GM23338 (cell line): ENCODE data around the gene KRTAP9-6. TPM values are rescaled to one million over a fixed set of nuclear protein-coding genes. Genes with fewer than 3 reads are reported as not detected.

Source experiments
- ATAC-seq: fragments of 200-7000 bp; cut with Tn5 transposase; 3 replicates; pipeline ENCODE4 v1.9.1; 2020
- DNase-seq: peaks from one replicate; pipeline ENCODE4 v3.0.0-alpha.2; 2015; ENCODE audit warnings: low spot score
- H2AFZ ChIP-seq: fragments of 200-600 bp; sonication (generic); 2 replicates; pipeline ENCODE4 v1.8.0; 2016; ENCODE audit warnings: antibody characterized with exemption, mild to moderate bottlenecking, moderate library complexity
- H3F3A ChIP-seq: fragments of 200-600 bp; sonication (generic); replicated peaks from 2 replicates; pipeline ENCODE4 v1.8.0; 2017; ENCODE audit warnings: antibody characterized with exemption, mixed run types, low read depth
- H3K27ac ChIP-seq: fragments of 200-600 bp; sonication (generic); 2 replicates; pipeline ENCODE4 v1.6.1; 2016; ENCODE audit warnings: low read depth
- H3K27me3 ChIP-seq: fragments of 200-600 bp; sonication (generic); 2 replicates; pipeline ENCODE4 v1.8.0; 2016; ENCODE audit warnings: mild to moderate bottlenecking, mixed run types, moderate library complexity; ENCODE audit not compliant: insufficient read depth
- H3K36me3 ChIP-seq: fragments of 200-600 bp; sonication (generic); 2 replicates; pipeline ENCODE4 v1.8.0; 2016; ENCODE audit warnings: mild to moderate bottlenecking; ENCODE audit not compliant: insufficient read depth
- H3K4me1 ChIP-seq: fragments of 200-600 bp; sonication (generic); 2 replicates; pipeline ENCODE4 v1.8.0; 2016; ENCODE audit warnings: mild to moderate bottlenecking, moderate library complexity; ENCODE audit not compliant: insufficient read depth
- H3K4me2 ChIP-seq: fragments of 200-600 bp; sonication (generic); 2 replicates; pipeline ENCODE4 v1.7.1; 2017; ENCODE audit warnings: mixed run types
- H3K4me3 ChIP-seq: fragments of 200-600 bp; sonication (generic); 2 replicates; pipeline ENCODE4 v1.6.1; 2016; ENCODE audit warnings: mixed run types
- H3K79me2 ChIP-seq: fragments of 200-600 bp; sonication (generic); replicated peaks from 2 replicates; pipeline ENCODE4 v1.8.0; 2017; ENCODE audit warnings: mild to moderate bottlenecking; ENCODE audit not compliant: insufficient read depth
- H3K9me2 ChIP-seq: fragments of 200-600 bp; sonication (generic); 2 replicates; pipeline ENCODE4 v1.8.0; 2017; ENCODE audit not compliant: insufficient read depth
- H4K20me1 ChIP-seq: fragments of 200-600 bp; sonication (generic); replicated peaks from 2 replicates; pipeline ENCODE4 v1.8.0; 2017; ENCODE audit warnings: mild to moderate bottlenecking; ENCODE audit not compliant: insufficient read depth
- H3K27ac Mint-ChIP-seq: 2 replicates; pipeline ENCODE4 v1.8.0; 2020; ENCODE audit warnings: inconsistent platforms, mild to moderate bottlenecking, moderate library complexity, mixed read lengths
- H3K27me3 Mint-ChIP-seq: 3 replicates; pipeline ENCODE4 v1.8.0; 2022; ENCODE audit warnings: low read depth, mild to moderate bottlenecking, moderate library complexity, mixed read lengths, inconsistent platforms; ENCODE audit not compliant: insufficient read depth, poor library complexity
- H3K36me3 Mint-ChIP-seq: 3 replicates; pipeline ENCODE4 v1.8.0; 2021; ENCODE audit warnings: low read depth, mild to moderate bottlenecking, inconsistent platforms, moderate library complexity, mixed read lengths
- H3K4me1 Mint-ChIP-seq: 3 replicates; pipeline ENCODE4 v1.8.0; 2020; ENCODE audit warnings: mild to moderate bottlenecking, inconsistent platforms, mixed read lengths
- H3K4me3 Mint-ChIP-seq: 3 replicates; pipeline ENCODE4 v1.8.0; 2021; ENCODE audit warnings: moderate library complexity, mild to moderate bottlenecking, inconsistent platforms, mixed read lengths
- H3K9me3 Mint-ChIP-seq: 3 replicates; pipeline ENCODE4 v1.8.0; 2020; ENCODE audit warnings: moderate library complexity, mild to moderate bottlenecking, inconsistent platforms, mixed read lengths
- CREB1 ChIP-seq: fragments of 250-450 bp; sonication (Bioruptor Pico); IDR thresholded peaks from 2 replicates; pipeline ENCODE4 v1.5.0; 2020; ENCODE audit warnings: low read depth, mild to moderate bottlenecking, moderate library complexity
- EZH2 ChIP-seq: fragments of 200-600 bp; sonication (generic); IDR thresholded peaks from one replicate; pipeline ENCODE4 v1.8.0; 2017; ENCODE audit warnings: antibody characterized with exemption, mild to moderate bottlenecking, low read depth; ENCODE audit not compliant: unreplicated experiment
- EZH2phosphoT487 ChIP-seq: fragments of 200-600 bp; sonication (generic); IDR thresholded peaks from one replicate; pipeline ENCODE4 v1.8.1; 2018; ENCODE audit warnings: antibody characterized with exemption; ENCODE audit not compliant: unreplicated experiment
- JUNB ChIP-seq: IDR thresholded peaks from one replicate; pipeline ENCODE4 v1.6.1; 2016; ENCODE audit warnings: antibody characterized with exemption; ENCODE audit not compliant: unreplicated experiment
- NANOG ChIP-seq: IDR thresholded peaks from 2 replicates; pipeline ENCODE4 v1.6.1; 2016; ENCODE audit warnings: antibody characterized with exemption, borderline replicate concordance
- POLR2AphosphoS5 ChIP-seq: IDR thresholded peaks from 2 replicates; pipeline ENCODE4 v1.6.1; 2016; ENCODE audit warnings: antibody characterized with exemption, low read depth
- STAT1 ChIP-seq: IDR thresholded peaks from one replicate; pipeline ENCODE4 v1.6.1; 2016; ENCODE audit warnings: antibody characterized with exemption; ENCODE audit not compliant: unreplicated experiment
- ZNF114 ChIP-seq: fragments of 250-450 bp; sonication (Bioruptor Pico); IDR thresholded peaks from 2 replicates; pipeline ENCODE4 v1.5.0; 2020; ENCODE audit warnings: mild to moderate bottlenecking, moderate library complexity
- ZNF331 ChIP-seq: fragments of 250-450 bp; sonication (Bioruptor Pico); IDR thresholded peaks from 2 replicates; pipeline ENCODE4 v1.5.0; 2020; ENCODE audit warnings: low read depth, mild to moderate bottlenecking, moderate library complexity
- polyA plus RNA-seq: library from polyadenylated mRNA; unstranded; fragments of >200 nt; fragmentation: Nextera tagmentation; extraction: Ambion mirVana; gene quantifications from 2 replicates; pipeline ENCODE4 v1.2.1, GENCODE V29; 2016
- total RNA-seq: library from RNA; depleted of rRNA; stranded (reverse); fragments of >200 nt; shearing (Covaris generic); gene quantifications from 2 replicates; pipeline ENCODE4 v1.2.3, GENCODE V29; 2014
- TF ChIP-seq, protein P1 (sequence below), 2 experiments: fragments of 200-600 bp in 1 of 2; sonication (generic) in 1 of 2; conservative IDR thresholded peaks; 2 replicates each; pipeline versions ENCODE4 v1.5.1 to v1.6.1; 2016 to 2017; ENCODE audit warnings: antibody characterized with exemption in 2 of 2, low read depth in 2 of 2, mild to moderate bottlenecking in 2 of 2, moderate library complexity in 1 of 2
- TF ChIP-seq, protein P2 (sequence below): fragments of 250-450 bp; sonication (Bioruptor Pico); IDR thresholded peaks from 2 replicates; pipeline ENCODE4 v1.5.0; 2020; ENCODE audit warnings: mild to moderate bottlenecking, moderate library complexity
- TF ChIP-seq, protein P3 (sequence below): IDR thresholded peaks from one replicate; pipeline ENCODE4 v1.6.1; 2018; ENCODE audit warnings: antibody characterized with exemption; ENCODE audit not compliant: unreplicated experiment
- TF ChIP-seq, protein P4 (sequence below): IDR thresholded peaks from 2 replicates; pipeline ENCODE4 v1.6.1; 2016; ENCODE audit warnings: antibody characterized with exemption

Gene KRTAP9-6
- total and polyA plus RNA-seq, 2 experiments from 2014 or later: not detected

DNA sequence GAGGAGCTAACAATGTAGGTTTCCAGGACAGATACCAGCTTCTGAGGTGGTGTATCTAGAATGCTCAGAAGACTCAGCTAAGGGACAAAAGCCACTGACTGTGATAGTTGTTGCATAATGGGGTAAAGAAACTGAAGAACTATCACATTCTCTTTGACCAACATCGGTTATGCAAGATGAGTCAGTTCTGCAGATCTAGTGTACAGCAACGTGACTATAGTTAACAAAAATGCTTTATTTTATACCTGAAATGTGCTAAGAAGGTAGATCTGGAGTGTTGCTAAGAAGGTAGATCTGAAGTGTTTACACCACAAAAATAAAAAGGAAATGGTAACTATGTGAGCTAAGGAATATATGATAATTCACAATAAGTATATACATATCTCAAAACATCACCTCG is 2.5 kb downstream of the KRTAP9-6 start:
- no peak overlapping the region for H3K4me3 Mint-ChIP-seq
- Histone ChIP-seq H3K36me3 (no peaks in the 10 kb centered on the region), H3K27ac (no peak overlapping the region), H3K4me1 (no peaks in the 10 kb centered on the region), H3F3A (no peaks in the 10 kb centered on the region), H3K27me3 (no peaks in the 10 kb centered on the region), H2AFZ (no peak overlapping the region), H3K4me3 (no peak overlapping the region), H4K20me1 (no peaks in the 10 kb centered on the region), H3K79me2 (no peaks in the 10 kb centered on the region), H3K9me2 (no peaks in the 10 kb centered on the region), H3K4me2 (no peak overlapping the region)
- no peaks in the 10 kb centered on the region for H3K4me1 Mint-ChIP-seq
- H3K27me3 Mint-ChIP-seq: peaks cover 2% of the 10 kb centered on the region
- H3K27ac Mint-ChIP-seq: no peak overlapping the region
- no peaks in the 10 kb centered on the region for H3K36me3 Mint-ChIP-seq
- no peaks in the 10 kb centered on the region for H3K9me3 Mint-ChIP-seq
- DNase-seq: no peak
- ATAC-seq: no peak
- no peak for TF ChIP-seq CREB1 (CRISPR knock-in tag)
- TF ChIP-seq, protein P1, sequence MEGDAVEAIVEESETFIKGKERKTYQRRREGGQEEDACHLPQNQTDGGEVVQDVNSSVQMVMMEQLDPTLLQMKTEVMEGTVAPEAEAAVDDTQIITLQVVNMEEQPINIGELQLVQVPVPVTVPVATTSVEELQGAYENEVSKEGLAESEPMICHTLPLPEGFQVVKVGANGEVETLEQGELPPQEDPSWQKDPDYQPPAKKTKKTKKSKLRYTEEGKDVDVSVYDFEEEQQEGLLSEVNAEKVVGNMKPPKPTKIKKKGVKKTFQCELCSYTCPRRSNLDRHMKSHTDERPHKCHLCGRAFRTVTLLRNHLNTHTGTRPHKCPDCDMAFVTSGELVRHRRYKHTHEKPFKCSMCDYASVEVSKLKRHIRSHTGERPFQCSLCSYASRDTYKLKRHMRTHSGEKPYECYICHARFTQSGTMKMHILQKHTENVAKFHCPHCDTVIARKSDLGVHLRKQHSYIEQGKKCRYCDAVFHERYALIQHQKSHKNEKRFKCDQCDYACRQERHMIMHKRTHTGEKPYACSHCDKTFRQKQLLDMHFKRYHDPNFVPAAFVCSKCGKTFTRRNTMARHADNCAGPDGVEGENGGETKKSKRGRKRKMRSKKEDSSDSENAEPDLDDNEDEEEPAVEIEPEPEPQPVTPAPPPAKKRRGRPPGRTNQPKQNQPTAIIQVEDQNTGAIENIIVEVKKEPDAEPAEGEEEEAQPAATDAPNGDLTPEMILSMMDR (conservative IDR thresholded peaks at IDR 0.05; ENCODE audit: low read depth in 2 of 2): no peak
- no peak for TF ChIP-seq EZH2
- no peak for TF ChIP-seq EZH2phosphoT487
- TF ChIP-seq, protein P2, sequence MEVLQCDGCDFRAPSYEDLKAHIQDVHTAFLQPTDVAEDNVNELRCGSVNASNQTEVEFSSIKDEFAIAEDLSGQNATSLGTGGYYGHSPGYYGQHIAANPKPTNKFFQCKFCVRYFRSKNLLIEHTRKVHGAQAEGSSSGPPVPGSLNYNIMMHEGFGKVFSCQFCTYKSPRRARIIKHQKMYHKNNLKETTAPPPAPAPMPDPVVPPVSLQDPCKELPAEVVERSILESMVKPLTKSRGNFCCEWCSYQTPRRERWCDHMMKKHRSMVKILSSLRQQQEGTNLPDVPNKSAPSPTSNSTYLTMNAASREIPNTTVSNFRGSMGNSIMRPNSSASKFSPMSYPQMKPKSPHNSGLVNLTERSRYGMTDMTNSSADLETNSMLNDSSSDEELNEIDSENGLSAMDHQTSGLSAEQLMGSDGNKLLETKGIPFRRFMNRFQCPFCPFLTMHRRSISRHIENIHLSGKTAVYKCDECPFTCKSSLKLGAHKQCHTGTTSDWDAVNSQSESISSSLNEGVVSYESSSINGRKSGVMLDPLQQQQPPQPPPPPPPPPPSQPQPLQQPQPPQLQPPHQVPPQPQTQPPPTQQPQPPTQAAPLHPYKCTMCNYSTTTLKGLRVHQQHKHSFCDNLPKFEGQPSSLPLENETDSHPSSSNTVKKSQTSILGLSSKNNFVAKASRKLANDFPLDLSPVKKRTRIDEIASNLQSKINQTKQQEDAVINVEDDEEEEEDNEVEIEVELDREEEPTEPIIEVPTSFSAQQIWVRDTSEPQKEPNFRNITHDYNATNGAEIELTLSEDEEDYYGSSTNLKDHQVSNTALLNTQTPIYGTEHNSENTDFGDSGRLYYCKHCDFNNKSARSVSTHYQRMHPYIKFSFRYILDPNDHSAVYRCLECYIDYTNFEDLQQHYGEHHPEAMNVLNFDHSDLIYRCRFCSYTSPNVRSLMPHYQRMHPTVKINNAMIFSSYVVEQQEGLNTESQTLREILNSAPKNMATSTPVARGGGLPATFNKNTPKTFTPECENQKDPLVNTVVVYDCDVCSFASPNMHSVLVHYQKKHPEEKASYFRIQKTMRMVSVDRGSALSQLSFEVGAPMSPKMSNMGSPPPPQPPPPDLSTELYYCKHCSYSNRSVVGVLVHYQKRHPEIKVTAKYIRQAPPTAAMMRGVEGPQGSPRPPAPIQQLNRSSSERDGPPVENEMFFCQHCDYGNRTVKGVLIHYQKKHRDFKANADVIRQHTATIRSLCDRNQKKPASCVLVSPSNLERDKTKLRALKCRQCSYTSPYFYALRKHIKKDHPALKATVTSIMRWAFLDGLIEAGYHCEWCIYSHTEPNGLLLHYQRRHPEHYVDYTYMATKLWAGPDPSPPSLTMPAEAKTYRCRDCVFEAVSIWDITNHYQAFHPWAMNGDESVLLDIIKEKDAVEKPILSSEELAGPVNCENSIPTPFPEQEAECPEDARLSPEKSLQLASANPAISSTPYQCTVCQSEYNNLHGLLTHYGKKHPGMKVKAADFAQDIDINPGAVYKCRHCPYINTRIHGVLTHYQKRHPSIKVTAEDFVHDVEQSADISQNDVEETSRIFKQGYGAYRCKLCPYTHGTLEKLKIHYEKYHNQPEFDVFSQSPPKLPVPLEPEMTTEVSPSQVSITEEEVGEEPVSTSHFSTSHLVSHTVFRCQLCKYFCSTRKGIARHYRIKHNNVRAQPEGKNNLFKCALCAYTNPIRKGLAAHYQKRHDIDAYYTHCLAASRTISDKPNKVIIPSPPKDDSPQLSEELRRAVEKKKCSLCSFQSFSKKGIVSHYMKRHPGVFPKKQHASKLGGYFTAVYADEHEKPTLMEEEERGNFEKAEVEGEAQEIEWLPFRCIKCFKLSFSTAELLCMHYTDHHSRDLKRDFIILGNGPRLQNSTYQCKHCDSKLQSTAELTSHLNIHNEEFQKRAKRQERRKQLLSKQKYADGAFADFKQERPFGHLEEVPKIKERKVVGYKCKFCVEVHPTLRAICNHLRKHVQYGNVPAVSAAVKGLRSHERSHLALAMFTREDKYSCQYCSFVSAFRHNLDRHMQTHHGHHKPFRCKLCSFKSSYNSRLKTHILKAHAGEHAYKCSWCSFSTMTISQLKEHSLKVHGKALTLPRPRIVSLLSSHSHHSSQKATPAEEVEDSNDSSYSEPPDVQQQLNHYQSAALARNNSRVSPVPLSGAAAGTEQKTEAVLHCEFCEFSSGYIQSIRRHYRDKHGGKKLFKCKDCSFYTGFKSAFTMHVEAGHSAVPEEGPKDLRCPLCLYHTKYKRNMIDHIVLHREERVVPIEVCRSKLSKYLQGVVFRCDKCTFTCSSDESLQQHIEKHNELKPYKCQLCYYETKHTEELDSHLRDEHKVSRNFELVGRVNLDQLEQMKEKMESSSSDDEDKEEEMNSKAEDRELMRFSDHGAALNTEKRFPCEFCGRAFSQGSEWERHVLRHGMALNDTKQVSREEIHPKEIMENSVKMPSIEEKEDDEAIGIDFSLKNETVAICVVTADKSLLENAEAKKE (CRISPR knock-in tag): no peak
- TF ChIP-seq, protein P3, sequence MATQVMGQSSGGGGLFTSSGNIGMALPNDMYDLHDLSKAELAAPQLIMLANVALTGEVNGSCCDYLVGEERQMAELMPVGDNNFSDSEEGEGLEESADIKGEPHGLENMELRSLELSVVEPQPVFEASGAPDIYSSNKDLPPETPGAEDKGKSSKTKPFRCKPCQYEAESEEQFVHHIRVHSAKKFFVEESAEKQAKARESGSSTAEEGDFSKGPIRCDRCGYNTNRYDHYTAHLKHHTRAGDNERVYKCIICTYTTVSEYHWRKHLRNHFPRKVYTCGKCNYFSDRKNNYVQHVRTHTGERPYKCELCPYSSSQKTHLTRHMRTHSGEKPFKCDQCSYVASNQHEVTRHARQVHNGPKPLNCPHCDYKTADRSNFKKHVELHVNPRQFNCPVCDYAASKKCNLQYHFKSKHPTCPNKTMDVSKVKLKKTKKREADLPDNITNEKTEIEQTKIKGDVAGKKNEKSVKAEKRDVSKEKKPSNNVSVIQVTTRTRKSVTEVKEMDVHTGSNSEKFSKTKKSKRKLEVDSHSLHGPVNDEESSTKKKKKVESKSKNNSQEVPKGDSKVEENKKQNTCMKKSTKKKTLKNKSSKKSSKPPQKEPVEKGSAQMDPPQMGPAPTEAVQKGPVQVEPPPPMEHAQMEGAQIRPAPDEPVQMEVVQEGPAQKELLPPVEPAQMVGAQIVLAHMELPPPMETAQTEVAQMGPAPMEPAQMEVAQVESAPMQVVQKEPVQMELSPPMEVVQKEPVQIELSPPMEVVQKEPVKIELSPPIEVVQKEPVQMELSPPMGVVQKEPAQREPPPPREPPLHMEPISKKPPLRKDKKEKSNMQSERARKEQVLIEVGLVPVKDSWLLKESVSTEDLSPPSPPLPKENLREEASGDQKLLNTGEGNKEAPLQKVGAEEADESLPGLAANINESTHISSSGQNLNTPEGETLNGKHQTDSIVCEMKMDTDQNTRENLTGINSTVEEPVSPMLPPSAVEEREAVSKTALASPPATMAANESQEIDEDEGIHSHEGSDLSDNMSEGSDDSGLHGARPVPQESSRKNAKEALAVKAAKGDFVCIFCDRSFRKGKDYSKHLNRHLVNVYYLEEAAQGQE: no peak
- TF ChIP-seq ZNF331 (CRISPR knock-in tag): no peak
- no peak for TF ChIP-seq JUNB
- TF ChIP-seq, protein P4, sequence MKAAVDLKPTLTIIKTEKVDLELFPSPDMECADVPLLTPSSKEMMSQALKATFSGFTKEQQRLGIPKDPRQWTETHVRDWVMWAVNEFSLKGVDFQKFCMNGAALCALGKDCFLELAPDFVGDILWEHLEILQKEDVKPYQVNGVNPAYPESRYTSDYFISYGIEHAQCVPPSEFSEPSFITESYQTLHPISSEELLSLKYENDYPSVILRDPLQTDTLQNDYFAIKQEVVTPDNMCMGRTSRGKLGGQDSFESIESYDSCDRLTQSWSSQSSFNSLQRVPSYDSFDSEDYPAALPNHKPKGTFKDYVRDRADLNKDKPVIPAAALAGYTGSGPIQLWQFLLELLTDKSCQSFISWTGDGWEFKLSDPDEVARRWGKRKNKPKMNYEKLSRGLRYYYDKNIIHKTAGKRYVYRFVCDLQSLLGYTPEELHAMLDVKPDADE: no peak
- TF ChIP-seq POLR2AphosphoS5: no peak
- TF ChIP-seq ZNF114: no peak
- TF ChIP-seq NANOG: no peak
- TF ChIP-seq STAT1: no peak
